Neural progenitor cell (in vitro differentiated cells): ENCODE data around the gene PYURF.

Experiments
- CTCF ChIP-seq: fragments of 200-600 bp; sonication (generic); IDR thresholded peaks from 2 replicates; pipeline ENCODE4 v1.5.1; 2017; ENCODE audit warnings: antibody characterized with exemption, mild to moderate bottlenecking
- EZH2phosphoT487 ChIP-seq: fragments of 200-600 bp; sonication (generic); IDR thresholded peaks from 2 replicates; pipeline ENCODE4 v1.6.1; 2017; ENCODE audit warnings: antibody characterized with exemption

GRCh38 chr4:88533937-88534750 lies 10.6 kb upstream of the PYURF start:
- TF ChIP-seq CTCF (no peak), EZH2phosphoT487 (no peak)
